Measurements from ENCODE around the gene ABHD17C.

DNA sequence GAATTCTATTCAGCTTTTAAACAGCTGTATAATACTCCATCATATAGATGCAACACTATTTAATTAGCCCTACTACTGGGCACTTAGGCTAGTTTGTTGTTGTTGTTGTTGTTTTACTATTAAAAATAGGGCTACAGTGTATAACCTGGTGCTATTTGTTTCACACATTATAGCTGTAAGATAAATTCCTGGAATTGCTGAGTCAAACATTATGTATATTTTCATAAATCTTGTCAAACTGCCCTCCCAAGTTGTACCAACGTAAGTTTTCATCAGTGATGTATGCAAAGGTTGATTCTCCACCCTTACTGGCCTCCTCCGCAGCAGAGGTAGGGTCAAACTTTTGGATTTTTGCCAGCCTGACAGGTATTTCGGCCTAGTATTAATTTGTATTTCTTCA, 80.2 kb downstream of the ABHD17C start:
- TF ChIP-seq, protein P1, sequence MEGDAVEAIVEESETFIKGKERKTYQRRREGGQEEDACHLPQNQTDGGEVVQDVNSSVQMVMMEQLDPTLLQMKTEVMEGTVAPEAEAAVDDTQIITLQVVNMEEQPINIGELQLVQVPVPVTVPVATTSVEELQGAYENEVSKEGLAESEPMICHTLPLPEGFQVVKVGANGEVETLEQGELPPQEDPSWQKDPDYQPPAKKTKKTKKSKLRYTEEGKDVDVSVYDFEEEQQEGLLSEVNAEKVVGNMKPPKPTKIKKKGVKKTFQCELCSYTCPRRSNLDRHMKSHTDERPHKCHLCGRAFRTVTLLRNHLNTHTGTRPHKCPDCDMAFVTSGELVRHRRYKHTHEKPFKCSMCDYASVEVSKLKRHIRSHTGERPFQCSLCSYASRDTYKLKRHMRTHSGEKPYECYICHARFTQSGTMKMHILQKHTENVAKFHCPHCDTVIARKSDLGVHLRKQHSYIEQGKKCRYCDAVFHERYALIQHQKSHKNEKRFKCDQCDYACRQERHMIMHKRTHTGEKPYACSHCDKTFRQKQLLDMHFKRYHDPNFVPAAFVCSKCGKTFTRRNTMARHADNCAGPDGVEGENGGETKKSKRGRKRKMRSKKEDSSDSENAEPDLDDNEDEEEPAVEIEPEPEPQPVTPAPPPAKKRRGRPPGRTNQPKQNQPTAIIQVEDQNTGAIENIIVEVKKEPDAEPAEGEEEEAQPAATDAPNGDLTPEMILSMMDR (conservative IDR thresholded peaks at IDR 0.05), result no peak
- TF ChIP-seq EZH2 (IDR thresholded peaks at IDR 0.05; ENCODE audit: low read depth), result no peak

Measured in PC-9 (cell line).